ENCODE measurements around the gene CLN3. TPM values are rescaled to one million over a fixed set of nuclear protein-coding genes. Genes with fewer than 3 reads are reported as not detected.

The CLN3 gene
- total RNA-seq, 1 experiment from 2014 or later, result 19.7 TPM

DNA sequence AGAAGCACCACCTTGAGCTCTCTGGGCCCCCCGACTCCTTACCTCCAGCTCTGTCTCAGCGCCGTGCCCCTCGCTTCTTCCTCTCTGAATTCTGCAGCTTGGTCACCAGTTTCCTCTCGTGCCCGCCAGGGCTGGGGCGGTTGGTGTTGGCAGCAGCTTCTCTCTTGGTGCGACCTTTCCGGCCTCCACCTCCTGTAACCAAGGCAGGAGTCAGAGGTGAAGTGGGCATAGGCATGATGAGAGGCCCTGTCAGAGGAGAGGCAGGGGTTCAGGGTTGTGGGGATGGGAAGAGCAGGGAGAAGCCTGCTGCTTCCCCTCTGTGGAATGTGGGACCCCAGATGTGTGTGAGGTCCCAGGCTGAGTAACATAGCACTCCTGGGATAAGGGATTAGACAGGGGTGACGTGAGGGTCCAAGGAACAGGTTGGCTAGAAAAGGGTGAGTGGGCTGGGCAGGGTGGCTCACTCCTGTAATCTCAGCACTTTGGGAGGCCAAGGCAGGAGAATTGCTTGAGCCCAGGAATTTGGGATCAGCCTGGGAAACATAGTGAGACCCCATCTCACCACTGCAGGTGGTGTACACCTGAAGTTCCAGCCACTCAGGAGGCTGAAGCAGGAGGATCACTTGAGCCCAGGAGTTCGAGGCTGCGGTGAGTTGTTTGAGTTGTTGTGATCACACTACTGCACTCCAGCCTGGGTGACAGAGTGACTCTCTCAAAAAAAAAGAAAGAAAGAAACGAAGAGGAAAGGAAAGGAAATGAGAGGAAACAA lies 46.3 kb upstream of the CLN3 start:
- ChIA-PET CTCF (interaction anchor here (1.1 kb wide), 1 partner anchor 11 kb away, joined by 6 read pairs; no protein-coding TSS in a partner anchor), POLR2A (interaction anchor here (0.6 to 3.4 kb wide), 13 partner anchors 14 to 431 kb away, joined by 3 to 36 read pairs (median 4); partner anchors contain the start of genes CLN3, SGF29 and TUFM)
- Mint-ChIP-seq H3K27ac (ENCODE audit: low read depth, unreplicated experiment) (peak overlapping the region; percentile 96), H3K4me1 (ENCODE audit: insufficient read depth, unreplicated experiment) (peaks cover 42% of the 10 kb centered on the region), H3K36me3 (ENCODE audit: insufficient read depth, unreplicated experiment) (peaks cover 40% of the 10 kb centered on the region), H3K27me3 (ENCODE audit: insufficient read depth, unreplicated experiment) (no peaks in the 10 kb centered on the region), H3K9me3 (ENCODE audit: unreplicated experiment) (peaks cover 8% of the 10 kb centered on the region), H3K4me3 (ENCODE audit: unreplicated experiment) (peak overlapping the region; percentile 79)
- no TSS peak for BruUV-seq (replicated peaks)
- no peak for TF ChIP-seq CTCF (IDR thresholded peaks at IDR 0.05; ENCODE audit: unreplicated experiment)
- intact Hi-C loops (cut with micrococcal nuclease), result no loop called here
- no peak for DNase-seq (ENCODE audit: unreplicated experiment)

GRCh38 chr16:28537076-28537475 lies 45.2 kb upstream of the CLN3 start:
- H3K9me3 Mint-ChIP-seq (ENCODE audit: unreplicated experiment), result peaks cover 8% of the 10 kb centered on the region
- DNase-seq (ENCODE audit: unreplicated experiment), result peak; percentile 82
- H3K27ac Mint-ChIP-seq (ENCODE audit: low read depth, unreplicated experiment), result peak overlapping the region; percentile 96
- H3K27me3 Mint-ChIP-seq (ENCODE audit: insufficient read depth, unreplicated experiment), result no peaks in the 10 kb centered on the region
- peaks cover 50% of the 10 kb centered on the region for H3K4me1 Mint-ChIP-seq (ENCODE audit: insufficient read depth, unreplicated experiment)
- BruUV-seq (replicated peaks), result no TSS peak
- H3K4me3 Mint-ChIP-seq (ENCODE audit: unreplicated experiment), result peak overlapping the region; percentile 79
- no peak for TF ChIP-seq CTCF (IDR thresholded peaks at IDR 0.05; ENCODE audit: unreplicated experiment)
- ChIA-PET POLR2A (interaction anchor here (0.7 to 2.1 kb wide), 5 partner anchors 17 to 285 kb away, joined by 3 to 17 read pairs (median 9); partner anchors contain the start of genes CLN3 and SGF29), CTCF (no interaction called here)
- peaks cover 44% of the 10 kb centered on the region for H3K36me3 Mint-ChIP-seq (ENCODE audit: insufficient read depth, unreplicated experiment)
- intact Hi-C loops (cut with micrococcal nuclease), result no loop called here

GRCh38 chr16:28534542-28535373 lies 42.9 kb upstream of the CLN3 start:
- peak overlapping the region; percentile 56 for H3K4me3 Mint-ChIP-seq (ENCODE audit: unreplicated experiment)
- TF ChIP-seq CTCF (IDR thresholded peaks at IDR 0.05; ENCODE audit: unreplicated experiment), result no peak
- CTCF ChIA-PET, result interaction anchor here (0.7 to 1.5 kb wide), 3 partner anchors 43 to 410 kb away, joined by 3 to 6 read pairs (median 5); partner anchors contain the start of gene CLN3
- peaks cover 8% of the 10 kb centered on the region for H3K9me3 Mint-ChIP-seq (ENCODE audit: unreplicated experiment)
- BruUV-seq (replicated peaks), result no TSS peak
- H3K27me3 Mint-ChIP-seq (ENCODE audit: insufficient read depth, unreplicated experiment), result no peaks in the 10 kb centered on the region
- peak; percentile 96 for DNase-seq (ENCODE audit: unreplicated experiment)
- H3K36me3 Mint-ChIP-seq (ENCODE audit: insufficient read depth, unreplicated experiment), result peaks cover 44% of the 10 kb centered on the region
- peaks cover 53% of the 10 kb centered on the region for H3K4me1 Mint-ChIP-seq (ENCODE audit: insufficient read depth, unreplicated experiment)
- intact Hi-C loops (cut with micrococcal nuclease), result no loop called here
- H3K27ac Mint-ChIP-seq (ENCODE audit: low read depth, unreplicated experiment), result peak overlapping the region; percentile 96
- POLR2A ChIA-PET, result interaction anchor here (0.6 to 5.1 kb wide), 4 partner anchors 9 to 43 kb away, joined by 3 to 53 read pairs (median 3); partner anchors contain the start of genes CLN3 and SGF29
